ENCODE measurements around the gene TPPP2. TPM values are rescaled to one million over a fixed set of nuclear protein-coding genes. Genes with fewer than 3 reads are reported as not detected.

Gene TPPP2
- total RNA-seq, 2 experiments from 2014 or later, result not detected

DNA sequence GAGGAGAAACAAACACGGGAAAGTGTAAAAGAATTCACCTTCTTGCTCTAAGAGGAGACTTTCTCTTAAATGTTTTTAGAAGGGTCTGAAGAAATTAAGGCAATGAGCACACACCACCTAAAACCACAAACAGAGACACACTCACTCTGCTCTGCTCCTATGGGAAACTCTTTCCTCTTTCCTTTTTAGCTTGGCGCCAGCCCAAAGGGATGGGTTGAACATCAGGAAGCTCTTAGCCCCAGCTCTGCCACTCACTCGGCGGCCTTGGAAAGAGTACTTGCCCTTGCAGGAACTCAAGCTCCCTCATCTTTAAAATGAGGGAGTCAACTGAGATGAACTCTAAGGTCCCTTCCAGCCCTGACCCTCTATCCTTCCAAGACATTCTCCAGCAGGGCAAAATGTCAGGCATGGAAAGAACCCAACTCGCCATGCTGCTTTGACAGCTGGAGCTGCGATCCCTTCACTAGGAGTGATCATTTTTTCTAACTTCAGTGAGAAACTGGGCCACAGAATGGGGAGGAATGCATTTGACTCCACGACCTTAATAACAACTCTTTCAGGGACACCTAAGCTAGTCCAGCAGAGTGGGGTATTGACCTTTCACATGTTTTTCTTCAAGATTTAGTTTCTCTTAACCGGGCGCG, 26.6 kb downstream of the TPPP2 start:
- Mint-ChIP-seq H3K36me3 (no peaks in the 10 kb centered on the region), H3K27ac (no peak overlapping the region), H3K4me3 (no peak overlapping the region), H3K4me1 (no peaks in the 10 kb centered on the region), H3K27me3 (peaks cover 5% of the 10 kb centered on the region), H3K9me3 (no peaks in the 10 kb centered on the region)
- DNase-seq, result no peak

DNA sequence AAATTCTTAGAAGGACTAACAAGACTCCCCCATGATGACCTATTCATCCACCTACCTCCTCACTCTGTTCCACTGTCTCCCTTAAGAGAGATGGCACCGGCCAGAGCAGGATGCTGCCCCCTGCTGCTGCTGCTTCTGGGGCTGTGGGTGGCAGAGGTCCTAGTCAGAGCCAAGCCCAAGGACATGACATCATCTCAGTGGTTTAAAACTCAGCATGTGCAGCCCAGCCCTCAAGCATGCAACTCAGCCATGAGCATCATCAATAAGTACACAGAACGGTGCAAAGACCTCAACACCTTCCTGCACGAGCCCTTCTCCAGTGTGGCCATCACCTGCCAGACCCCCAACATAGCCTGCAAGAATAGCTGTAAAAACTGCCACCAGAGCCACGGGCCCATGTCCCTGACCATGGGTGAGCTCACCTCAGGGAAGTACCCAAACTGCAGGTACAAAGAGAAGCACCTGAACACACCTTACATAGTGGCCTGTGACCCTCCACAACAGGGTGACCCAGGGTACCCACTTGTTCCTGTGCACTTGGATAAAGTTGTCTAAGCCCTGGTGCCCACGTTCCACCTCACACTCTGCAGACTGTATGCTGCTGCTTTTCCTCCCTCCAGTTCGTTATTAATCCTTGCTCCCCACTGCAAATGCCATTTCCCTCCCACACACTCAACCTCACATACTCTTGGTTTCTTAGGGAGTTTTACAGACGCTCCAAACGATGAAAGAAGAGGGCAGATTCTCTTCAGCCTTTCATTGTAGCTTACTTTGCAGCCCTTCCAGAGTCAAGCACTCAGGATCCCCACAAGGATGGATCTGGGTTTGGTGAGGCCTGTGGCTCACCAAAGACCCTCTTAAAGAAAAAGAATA, 28.0 kb downstream of the TPPP2 start, which contains the start of gene RNASE8:
Gene RNASE8, plus strand, starts transcription at position 20 of the 873 bp plus-strand sequence. Its CDS starts 71 bp downstream, at position 91.
- Mint-ChIP-seq H3K4me1 (no peaks in the 10 kb centered on the region), H3K9me3 (no peaks in the 10 kb centered on the region), H3K27me3 (peaks cover 11% of the 10 kb centered on the region), H3K4me3 (no peak within 1 kb of the TSS), H3K36me3 (no peaks in the 10 kb centered on the region), H3K27ac (no peak within 1 kb of the TSS)
- no peak for DNase-seq

DNA sequence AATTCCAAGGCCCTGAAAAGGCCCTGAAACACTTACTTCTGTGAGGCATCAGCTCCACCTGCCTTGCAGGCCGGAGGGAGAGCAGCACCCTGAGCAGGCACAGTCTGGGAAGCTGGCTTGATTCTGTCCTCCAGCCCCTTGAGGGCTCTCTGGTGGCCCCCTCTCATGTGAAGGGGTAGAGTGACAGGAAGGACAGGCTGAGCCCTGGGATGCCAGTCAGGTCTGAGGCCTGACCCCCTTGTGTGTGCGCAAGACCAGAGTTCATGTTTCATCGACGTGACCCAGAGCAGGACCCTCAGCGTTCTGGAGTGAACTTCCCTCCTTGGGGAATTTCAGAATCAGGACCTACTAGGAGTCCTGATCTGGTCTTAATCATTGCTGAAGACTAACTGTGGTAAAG, 28.9 kb downstream of the TPPP2 start:
- DNase-seq, result no peak
- H3K36me3 Mint-ChIP-seq, result no peaks in the 10 kb centered on the region

DNA sequence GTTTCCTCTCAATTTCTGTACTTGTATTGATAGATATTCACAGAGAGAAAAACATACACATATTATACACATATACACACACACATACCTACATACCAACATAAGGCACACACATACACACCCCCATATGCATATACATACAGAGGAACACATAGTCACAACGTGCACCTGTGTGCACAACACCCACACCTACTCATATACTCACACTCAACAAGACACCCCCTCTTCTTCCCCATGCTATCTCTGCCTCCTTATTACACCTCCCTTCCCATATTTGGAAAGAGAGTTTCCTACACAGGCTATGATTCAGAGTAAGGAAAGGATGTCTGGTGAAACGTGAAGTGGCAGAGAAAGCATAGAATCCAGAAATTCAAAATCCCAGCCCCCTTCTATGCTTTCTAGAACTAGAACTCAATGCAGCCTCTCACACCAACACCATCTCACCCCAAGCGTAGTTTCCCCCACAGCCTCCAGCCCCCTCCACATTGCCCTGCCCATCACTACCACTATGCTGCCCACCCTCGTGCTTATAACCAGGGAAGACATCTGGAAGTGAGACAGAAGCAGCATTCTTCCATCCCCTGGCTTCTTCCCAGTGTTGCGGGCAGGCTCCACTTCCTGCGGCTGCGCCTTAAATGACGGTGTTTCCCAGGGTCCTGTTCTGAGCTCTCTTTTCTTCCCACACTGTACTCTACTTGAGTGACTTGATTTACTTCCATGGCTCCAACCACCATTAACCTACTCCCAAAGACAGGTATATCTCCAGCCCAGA, 30.0 kb downstream of the TPPP2 start:
- Mint-ChIP-seq H3K4me1 (no peaks in the 10 kb centered on the region), H3K27me3 (peaks cover 21% of the 10 kb centered on the region), H3K27ac (no peak overlapping the region), H3K36me3 (no peaks in the 10 kb centered on the region), H3K4me3 (no peak overlapping the region), H3K9me3 (no peaks in the 10 kb centered on the region)
- no peak for DNase-seq

More for the DNA sequence above, 28.9 kb downstream of the TPPP2 start:
- Mint-ChIP-seq H3K4me1 (no peaks in the 10 kb centered on the region), H3K27ac (no peak overlapping the region), H3K4me3 (no peak overlapping the region), H3K9me3 (no peaks in the 10 kb centered on the region), H3K27me3 (peaks cover 16% of the 10 kb centered on the region)

DNA sequence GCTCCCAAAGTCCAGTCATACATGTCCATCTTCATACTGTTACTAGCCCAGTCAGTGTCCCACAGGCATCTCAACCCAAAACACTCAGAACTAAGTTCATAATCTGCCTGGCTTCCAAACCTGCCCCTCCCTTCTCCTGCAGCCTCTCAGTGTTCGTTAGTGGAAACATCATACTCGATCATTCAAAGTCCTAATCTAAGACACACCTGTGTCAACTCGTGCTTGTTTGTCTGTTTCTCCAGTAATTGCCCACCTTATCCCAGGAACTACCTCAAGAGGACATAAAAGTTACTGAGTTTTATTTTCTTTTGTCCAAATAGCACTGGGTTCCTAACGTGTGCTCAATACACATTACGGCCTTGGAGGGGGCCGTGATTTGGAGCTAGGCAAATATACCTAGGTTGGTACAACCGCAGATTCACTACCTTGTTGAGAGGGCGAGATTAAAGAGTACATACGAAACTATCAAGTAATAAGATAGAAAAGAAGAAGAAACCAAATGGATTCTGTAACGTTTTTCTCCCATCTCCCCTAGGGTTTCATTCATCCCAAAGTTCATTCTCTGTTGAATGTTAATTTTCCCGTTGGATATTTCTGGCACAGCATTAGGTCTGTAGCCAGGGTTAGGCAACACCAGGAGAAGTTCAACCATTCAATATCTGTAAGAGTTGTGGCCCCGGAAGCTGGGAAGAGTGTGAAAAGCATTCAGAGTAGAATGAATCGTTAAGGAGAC, 30.8 kb downstream of the TPPP2 start:
- peaks cover 28% of the 10 kb centered on the region for H3K27me3 Mint-ChIP-seq
- H3K4me3 Mint-ChIP-seq, result no peak overlapping the region
- H3K36me3 Mint-ChIP-seq, result no peaks in the 10 kb centered on the region
- H3K9me3 Mint-ChIP-seq, result no peaks in the 10 kb centered on the region
- no peak for DNase-seq
- no peak overlapping the region for H3K27ac Mint-ChIP-seq
- H3K4me1 Mint-ChIP-seq, result no peaks in the 10 kb centered on the region

DNA sequence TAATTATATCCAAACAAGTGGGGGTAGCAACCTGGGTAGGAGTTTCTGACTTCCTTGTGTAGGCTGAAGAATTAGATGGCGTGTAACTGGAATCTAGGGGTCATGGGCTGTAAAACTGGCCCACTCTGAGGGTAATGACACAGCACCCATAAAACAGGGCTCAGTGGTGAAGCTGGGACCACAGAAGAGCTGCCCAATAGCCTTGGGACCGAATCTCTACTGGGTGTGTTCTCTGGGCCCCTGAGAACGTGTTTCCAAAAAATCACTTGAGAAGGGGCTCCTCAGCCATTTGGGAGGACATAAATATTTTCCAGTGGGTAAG, 31.3 kb downstream of the TPPP2 start:
- Mint-ChIP-seq H3K36me3 (no peaks in the 10 kb centered on the region), H3K9me3 (no peaks in the 10 kb centered on the region), H3K27ac (no peak overlapping the region), H3K4me3 (no peak overlapping the region), H3K4me1 (no peaks in the 10 kb centered on the region), H3K27me3 (peaks cover 32% of the 10 kb centered on the region)
- no peak for DNase-seq

DNA sequence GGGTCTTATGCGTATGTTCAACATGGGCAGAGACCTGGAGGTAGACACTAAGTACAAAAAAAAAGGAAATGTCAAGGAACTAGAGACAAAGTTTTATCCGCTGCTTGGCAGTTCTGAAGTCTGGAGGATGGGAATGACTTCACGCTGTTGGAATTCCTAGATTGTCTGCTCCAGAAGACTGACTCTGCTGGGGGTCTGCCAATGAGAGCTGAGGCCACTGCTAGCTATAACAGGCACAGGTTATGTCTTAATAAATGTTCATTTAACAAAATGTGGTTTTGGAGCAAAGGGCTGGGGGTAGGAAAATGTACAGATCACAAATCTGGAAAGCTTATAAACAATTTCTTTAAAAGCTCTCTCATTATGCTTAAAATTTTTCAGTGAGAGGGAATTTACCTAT, 33.5 kb downstream of the TPPP2 start:
- no peak for DNase-seq
- no peaks in the 10 kb centered on the region for H3K36me3 Mint-ChIP-seq
- peaks cover 51% of the 10 kb centered on the region for H3K27me3 Mint-ChIP-seq
- H3K4me1 Mint-ChIP-seq, result peaks cover 1% of the 10 kb centered on the region
- no peak overlapping the region for H3K4me3 Mint-ChIP-seq
- H3K9me3 Mint-ChIP-seq, result no peaks in the 10 kb centered on the region
- no peak overlapping the region for H3K27ac Mint-ChIP-seq

DNA sequence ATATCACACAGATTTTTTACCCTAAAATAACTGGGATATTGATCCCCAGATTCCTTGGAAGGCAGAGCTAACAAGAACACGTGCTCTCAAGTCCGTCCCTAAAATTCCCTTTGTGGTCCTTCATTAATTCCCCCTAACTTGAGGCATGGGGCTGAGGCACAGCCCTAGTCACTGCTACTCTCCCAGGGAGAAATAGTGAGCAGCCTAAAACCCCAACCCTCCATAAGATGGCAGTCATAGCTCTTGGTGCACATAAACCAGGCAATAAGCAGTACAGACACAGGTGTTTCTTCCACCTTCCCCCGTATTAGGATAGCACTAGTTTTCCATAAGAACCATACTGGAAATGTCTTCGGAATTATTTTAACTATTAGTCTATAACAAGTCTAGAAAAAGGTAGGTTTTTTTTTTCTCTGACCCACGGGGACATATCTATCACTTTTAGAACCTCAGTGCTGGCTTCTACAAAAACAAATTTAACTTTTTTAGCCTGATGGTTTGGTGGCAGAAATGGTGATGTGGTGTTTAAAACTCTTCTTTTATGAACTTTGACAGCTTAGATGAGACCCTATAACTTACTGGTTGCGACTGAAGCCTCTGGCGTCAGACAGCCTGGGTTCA, 37.0 kb downstream of the TPPP2 start:
- Mint-ChIP-seq H3K4me3 (no peak overlapping the region), H3K27ac (no peak overlapping the region), H3K36me3 (no peaks in the 10 kb centered on the region), H3K27me3 (peaks cover 79% of the 10 kb centered on the region), H3K4me1 (peaks cover 27% of the 10 kb centered on the region), H3K9me3 (no peaks in the 10 kb centered on the region)
- no peak for DNase-seq

DNA sequence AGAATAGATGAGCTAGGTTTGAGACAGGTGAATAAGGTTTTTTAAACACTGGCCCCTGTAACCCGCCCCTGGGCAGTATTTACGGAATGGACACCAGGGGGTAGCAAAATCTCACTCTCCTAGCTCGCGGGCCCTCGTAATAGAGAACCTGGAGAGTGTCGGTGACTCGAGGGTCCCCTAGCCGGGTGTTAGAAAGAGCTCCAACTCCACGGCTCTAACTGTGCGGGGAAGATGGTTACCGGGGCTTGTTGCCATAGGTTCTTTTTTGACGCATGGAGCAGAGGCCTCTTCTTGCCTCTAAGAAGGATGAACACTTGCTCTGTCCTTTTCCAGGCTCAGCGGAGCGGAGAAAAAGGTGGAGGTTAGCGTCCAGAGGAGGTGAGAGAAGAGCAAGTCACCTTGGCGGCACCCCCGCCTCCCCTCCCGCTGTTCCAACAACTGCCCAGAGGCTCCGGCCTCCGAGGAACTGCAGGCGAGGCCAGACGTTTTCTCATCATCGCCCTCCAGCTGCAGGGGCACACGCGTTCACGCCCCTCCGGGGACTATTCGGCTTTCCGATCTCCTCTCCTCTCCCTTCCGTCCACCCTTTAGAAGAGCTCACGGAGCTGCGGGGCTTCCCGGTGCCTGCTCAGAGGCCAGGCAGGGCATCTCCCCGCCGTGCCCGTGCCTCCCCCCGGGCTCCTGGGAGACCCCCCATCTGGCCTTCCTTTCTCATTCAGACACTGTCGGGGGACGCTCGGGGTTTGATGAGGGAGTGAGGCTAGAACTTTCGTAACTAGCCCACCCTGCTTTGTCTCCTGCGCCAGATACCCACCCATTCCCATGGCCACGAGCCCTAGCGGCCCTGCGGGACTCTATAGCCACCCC, 38.7 kb downstream of the TPPP2 start:
- Mint-ChIP-seq H3K4me1 (peaks cover 28% of the 10 kb centered on the region), H3K4me3 (peak overlapping the region; percentile 71), H3K9me3 (no peaks in the 10 kb centered on the region), H3K36me3 (no peaks in the 10 kb centered on the region), H3K27ac (no peak overlapping the region), H3K27me3 (peaks cover 81% of the 10 kb centered on the region)
- peak; percentile 50 for DNase-seq

DNA sequence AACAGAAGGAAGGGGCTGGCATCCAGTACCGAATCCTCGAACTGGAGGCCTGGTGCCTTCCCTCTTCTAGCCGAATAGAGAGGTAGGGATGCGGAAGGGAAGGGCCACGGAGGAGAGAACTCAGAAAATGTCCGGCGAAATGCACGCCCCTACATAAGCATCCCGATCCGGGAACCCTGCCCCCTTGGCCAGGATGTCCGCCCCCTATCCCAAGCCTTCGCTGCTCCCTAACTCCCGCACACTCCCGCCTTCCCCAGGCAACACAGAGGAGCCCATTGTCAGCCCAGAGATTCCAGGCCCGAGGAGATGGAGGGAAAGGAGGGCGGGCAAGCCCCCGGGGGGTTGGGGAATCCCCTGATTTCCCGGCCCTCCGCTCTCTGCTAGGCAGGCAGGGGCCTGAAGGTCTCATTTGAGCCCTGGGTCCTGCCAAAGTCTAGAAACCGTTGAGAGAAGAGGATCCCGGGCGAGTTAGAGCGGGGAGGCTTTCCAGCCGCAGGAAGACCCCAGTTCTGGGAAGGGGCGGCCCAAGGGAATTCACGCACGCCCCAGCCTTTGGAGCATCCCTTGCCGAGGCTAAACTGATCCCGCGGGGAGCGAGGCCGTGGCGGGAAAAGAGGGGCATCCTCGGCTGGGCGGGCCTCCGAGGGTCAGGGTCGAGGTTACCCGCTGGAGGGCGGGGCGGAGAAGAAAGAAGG, 39.5 kb downstream of the TPPP2 start:
- no peak for DNase-seq

DNA sequence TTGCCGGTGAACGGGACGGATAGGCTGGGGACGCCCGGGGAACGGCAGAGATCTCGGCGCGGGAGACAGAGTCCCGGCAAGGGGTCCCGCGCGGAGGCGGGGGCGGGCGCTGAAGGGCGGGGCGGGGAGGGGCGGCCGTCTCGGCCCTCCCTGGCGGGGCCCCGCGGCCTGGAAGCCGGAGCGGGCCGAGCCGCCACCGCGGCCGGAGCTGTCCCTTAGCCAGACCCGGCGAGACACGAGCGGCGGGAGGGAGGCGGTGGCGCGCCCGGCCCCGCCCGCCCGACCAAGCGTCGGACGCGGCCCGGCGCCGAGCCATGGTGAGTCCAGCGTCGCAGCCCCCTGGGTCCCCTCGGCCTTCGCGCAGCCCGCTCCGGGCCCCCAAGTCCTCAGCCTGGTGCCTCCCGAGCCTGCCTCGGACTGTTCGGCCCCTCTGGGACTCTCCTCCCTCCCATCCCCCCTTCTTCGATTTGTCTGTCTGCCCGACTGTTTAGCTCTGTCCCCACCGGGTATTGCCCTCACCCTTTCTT, 40.1 kb downstream of the TPPP2 start, which contains the start of gene ARHGEF40:
Gene ARHGEF40, plus strand, starts transcription at position 222 of the 527 bp plus-strand sequence. Its CDS starts 93 bp downstream, at position 315.
- H3K4me3 Mint-ChIP-seq, result peak within 1 kb of the TSS; percentile 73
- peaks cover 77% of the 10 kb centered on the region for H3K27me3 Mint-ChIP-seq
- H3K27ac Mint-ChIP-seq, result no peak within 1 kb of the TSS

More for the DNA sequence above, 39.5 kb downstream of the TPPP2 start:
- H3K4me1 Mint-ChIP-seq, result peaks cover 28% of the 10 kb centered on the region
- H3K9me3 Mint-ChIP-seq, result no peaks in the 10 kb centered on the region
- no peaks in the 10 kb centered on the region for H3K36me3 Mint-ChIP-seq
- peak overlapping the region; percentile 71 for H3K4me3 Mint-ChIP-seq
- H3K27ac Mint-ChIP-seq, result no peak overlapping the region
- H3K27me3 Mint-ChIP-seq, result peaks cover 83% of the 10 kb centered on the region

DNA sequence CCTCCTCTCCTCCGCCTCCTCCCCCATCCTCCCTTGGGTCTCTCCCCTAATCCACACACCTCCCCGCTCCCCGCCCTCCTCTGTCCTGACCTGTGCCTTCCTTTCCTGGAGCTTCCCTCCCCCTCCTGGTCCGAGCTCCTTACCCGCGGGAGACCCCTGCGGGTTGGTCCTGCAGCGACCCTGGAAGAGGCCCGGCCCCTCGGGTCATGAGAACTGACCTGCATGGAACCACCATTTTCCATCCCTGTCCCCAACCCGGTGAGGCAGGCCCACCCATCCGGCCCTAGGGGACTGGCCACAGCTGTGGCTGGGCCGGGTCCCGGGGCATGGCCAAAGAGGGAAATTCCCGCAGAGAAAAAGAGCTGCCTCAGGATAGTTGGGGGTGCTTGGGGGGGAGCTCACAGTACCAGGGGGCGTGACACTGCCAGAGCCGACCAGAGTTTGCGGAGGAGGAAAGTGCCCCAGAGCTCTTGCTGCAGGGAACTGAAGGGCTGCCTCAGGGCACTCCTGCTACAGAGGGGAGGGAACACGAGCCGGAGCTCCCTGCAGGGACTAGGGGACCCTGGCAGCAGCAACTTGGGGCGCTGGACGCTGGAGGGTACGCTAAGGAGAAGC, 40.7 kb downstream of the TPPP2 start:
- no peaks in the 10 kb centered on the region for H3K9me3 Mint-ChIP-seq
- H3K36me3 Mint-ChIP-seq, result no peaks in the 10 kb centered on the region
- peaks cover 28% of the 10 kb centered on the region for H3K4me1 Mint-ChIP-seq
- peak overlapping the region; percentile 73 for H3K4me3 Mint-ChIP-seq
- no peak overlapping the region for H3K27ac Mint-ChIP-seq
- peak; percentile 19 for DNase-seq
- H3K27me3 Mint-ChIP-seq, result peaks cover 72% of the 10 kb centered on the region

More for the DNA sequence above, 40.1 kb downstream of the TPPP2 start, which contains the start of gene ARHGEF40:
- Mint-ChIP-seq H3K9me3 (no peaks in the 10 kb centered on the region), H3K4me1 (peaks cover 28% of the 10 kb centered on the region), H3K36me3 (no peaks in the 10 kb centered on the region)
- peak; percentile 24 for DNase-seq
